Duodenal mucosa (tissue), 2 donors: ENCODE results near the gene CHST7.

Experiments used
- H3K27ac ChIP-seq: one replicate; pipeline ENCODE4 v1.7.0; 2013; ENCODE audit warnings: low read depth, low read length
- H3K27me3 ChIP-seq, 2 donors: one replicate each; pipeline ENCODE4 v1.7.0; 2013; ENCODE audit warnings: low read length in 2 of 2, control low read depth in 1 of 2; ENCODE audit not compliant: insufficient read depth in 2 of 2, control insufficient read depth in 1 of 2
- H3K36me3 ChIP-seq, 2 donors: one replicate each; pipeline ENCODE4 v1.7.0; 2013; ENCODE audit warnings: low read length in 2 of 2, control low read depth in 1 of 2; ENCODE audit not compliant: insufficient read depth in 2 of 2, control insufficient read depth in 1 of 2
- H3K4me1 ChIP-seq, 2 donors: one replicate each; pipeline ENCODE4 v1.7.0; 2013; ENCODE audit warnings: low read length in 2 of 2, control low read depth in 1 of 2; ENCODE audit not compliant: insufficient read depth in 2 of 2, control insufficient read depth in 1 of 2
- H3K4me3 ChIP-seq, 2 donors: one replicate each; pipeline ENCODE4 v1.7.0; 2013; ENCODE audit warnings: low read length in 2 of 2, low read depth in 1 of 2
- H3K9ac ChIP-seq, 2 donors: one replicate each; pipeline ENCODE4 v1.7.0; 2013; ENCODE audit warnings: low read length in 2 of 2, low read depth in 1 of 2
- H3K9me3 ChIP-seq, 2 donors: one replicate each; pipeline ENCODE4 v1.7.0; 2013; ENCODE audit warnings: low read length in 2 of 2, control low read depth in 1 of 2; ENCODE audit not compliant: control insufficient read depth in 1 of 2

The CHST7 gene

DNA sequence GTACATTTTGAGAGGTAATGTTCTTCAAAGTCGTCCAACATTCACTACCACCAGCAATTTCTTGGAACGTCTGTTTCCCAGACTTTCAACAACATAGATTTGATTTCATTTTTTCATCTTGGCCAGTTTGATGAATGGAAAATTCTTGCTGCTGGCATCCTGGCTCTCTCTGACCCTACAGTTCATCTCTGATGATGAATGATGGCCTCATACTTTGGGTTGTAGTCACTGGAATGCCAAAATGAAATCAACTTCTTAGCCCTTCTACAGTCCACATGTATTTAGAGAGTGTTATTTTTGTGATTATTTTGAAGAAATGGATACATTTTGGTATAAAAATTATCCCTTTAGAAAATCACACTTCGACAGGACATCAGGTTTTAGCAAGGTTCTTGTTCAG, 8.8 kb downstream of the CHST7 start:
- no peak overlapping the region for H3K9ac ChIP-seq
- H3K4me1 ChIP-seq: no peaks in the 10 kb centered on the region
- H3K27me3 ChIP-seq: no peaks in the 10 kb centered on the region
- H3K4me3 ChIP-seq: no peak overlapping the region
- no peak overlapping the region for H3K27ac ChIP-seq
- no peaks in the 10 kb centered on the region for H3K9me3 ChIP-seq
- H3K36me3 ChIP-seq: no peaks in the 10 kb centered on the region

DNA sequence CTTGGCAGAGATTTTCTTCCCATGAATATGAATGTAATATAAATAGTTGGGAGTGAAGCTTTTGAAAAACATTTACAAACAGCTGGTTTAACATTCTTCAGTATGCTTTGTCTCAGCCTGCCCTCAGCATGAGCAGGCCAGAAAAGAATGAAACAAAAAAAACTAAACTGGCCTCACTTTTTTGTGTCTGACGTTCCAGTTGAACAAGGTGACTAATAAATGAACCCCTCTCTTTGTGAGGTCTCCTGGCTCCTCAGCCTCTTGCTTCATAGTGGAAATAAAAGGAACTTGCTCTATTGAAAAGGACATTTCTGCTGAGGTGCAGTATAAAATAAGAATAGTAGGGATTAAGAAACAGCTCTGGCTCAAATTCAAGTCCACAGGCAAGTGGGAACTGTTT, 9.4 kb downstream of the CHST7 start:
- Histone ChIP-seq H3K27me3 (no peaks in the 10 kb centered on the region), H3K9me3 (no peaks in the 10 kb centered on the region), H3K9ac (no peak overlapping the region), H3K27ac (no peak overlapping the region), H3K4me1 (no peaks in the 10 kb centered on the region), H3K36me3 (no peaks in the 10 kb centered on the region), H3K4me3 (no peak overlapping the region)

DNA sequence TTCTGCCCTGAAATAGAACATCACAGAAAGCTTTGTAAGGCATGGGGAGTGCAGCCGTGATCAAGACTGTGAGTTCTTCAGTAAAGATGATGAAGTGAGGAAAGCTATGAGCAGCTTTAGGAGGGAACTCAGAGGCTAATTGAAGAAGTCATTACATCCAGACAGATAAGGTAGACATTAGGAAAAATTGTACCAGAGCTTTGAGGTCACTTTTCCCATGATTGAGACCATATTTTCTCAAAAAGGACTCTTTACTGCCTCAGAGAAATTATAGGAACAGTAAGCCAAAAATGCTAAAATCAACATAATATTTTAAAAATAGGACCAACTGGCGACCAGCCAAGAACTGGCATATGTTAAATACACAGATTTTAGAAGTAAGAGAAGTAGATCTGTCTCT, 11.2 kb downstream of the CHST7 start:
- no peak overlapping the region for H3K27ac ChIP-seq

DNA sequence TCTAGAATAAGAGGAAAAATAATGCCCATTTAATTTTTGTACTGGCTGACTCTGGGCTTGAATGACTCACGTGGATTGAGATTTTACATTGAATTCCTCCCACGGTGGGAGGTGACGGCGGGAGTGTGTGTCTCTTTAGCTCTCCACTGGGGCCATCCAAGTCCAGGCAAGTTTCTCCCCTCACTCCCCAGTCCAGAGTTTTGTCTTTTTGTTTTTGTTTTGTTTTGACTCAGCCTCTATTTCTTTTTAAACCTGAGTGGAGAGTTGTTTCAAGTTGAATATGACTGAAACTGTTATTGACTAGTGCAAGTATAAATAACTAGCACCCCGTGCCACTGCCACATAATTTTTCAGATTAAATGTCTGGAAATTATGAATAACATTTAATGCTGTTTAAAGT, 13.6 kb downstream of the CHST7 start:
- no peaks in the 10 kb centered on the region for H3K4me1 ChIP-seq
- H3K9ac ChIP-seq: no peak overlapping the region
- no peak overlapping the region for H3K4me3 ChIP-seq
- H3K36me3 ChIP-seq: no peaks in the 10 kb centered on the region
- no peaks in the 10 kb centered on the region for H3K9me3 ChIP-seq
- no peaks in the 10 kb centered on the region for H3K27me3 ChIP-seq
- H3K27ac ChIP-seq: no peak overlapping the region

More for the DNA sequence above, 11.2 kb downstream of the CHST7 start:
- Histone ChIP-seq H3K36me3 (no peaks in the 10 kb centered on the region), H3K27me3 (no peaks in the 10 kb centered on the region), H3K9me3 (no peaks in the 10 kb centered on the region), H3K4me3 (no peak overlapping the region), H3K4me1 (no peaks in the 10 kb centered on the region), H3K9ac (no peak overlapping the region)

DNA sequence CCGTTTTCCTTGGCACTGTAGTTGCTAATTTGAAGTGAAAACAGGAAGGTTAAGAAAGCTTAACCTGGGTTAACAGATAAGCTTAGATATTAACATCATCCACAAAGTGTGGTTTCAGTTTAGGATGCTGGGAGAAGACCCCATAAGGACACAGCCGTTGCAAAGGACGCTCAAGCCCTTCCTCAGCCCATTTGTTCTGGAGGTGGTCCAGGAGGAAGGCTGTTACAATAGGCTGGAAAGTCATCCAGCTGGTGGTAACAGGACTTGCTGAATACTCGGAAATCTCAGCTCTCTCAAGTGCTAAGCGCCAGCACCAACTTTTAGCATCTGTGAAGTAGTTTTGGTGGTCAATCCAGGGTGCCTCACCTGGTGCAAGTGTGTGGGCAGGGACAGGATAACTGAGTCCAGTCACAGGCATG, 14.2 kb downstream of the CHST7 start:
- Histone ChIP-seq H3K4me1 (no peaks in the 10 kb centered on the region), H3K36me3 (no peaks in the 10 kb centered on the region), H3K4me3 (no peak overlapping the region), H3K9ac (no peak overlapping the region), H3K9me3 (no peaks in the 10 kb centered on the region), H3K27me3 (no peaks in the 10 kb centered on the region), H3K27ac (no peak overlapping the region)

DNA sequence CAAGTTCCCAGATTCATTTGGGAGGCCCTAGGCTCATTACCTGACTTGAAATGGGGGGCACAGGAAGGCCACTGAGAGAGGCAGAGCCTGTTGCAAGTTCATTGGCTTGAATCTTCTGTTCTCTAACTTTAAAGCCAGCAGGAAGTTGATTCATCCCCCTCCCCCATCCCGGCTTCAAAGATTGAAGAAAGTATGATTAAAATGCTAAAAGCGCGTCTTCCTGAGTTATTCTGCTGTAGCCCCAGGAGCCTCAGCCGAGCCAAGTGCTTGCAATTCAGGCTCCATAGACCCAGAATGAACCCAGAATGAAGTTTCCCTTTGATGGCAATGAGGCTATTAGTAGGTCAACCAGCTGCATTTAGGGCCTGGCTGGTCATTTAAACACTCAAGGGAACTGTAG, 14.7 kb downstream of the CHST7 start:
- H3K27me3 ChIP-seq: no peaks in the 10 kb centered on the region
- no peaks in the 10 kb centered on the region for H3K36me3 ChIP-seq
- H3K9ac ChIP-seq: no peak overlapping the region
- H3K9me3 ChIP-seq: no peaks in the 10 kb centered on the region
- H3K4me1 ChIP-seq: no peaks in the 10 kb centered on the region
- no peak overlapping the region for H3K27ac ChIP-seq
- H3K4me3 ChIP-seq: no peak overlapping the region

DNA sequence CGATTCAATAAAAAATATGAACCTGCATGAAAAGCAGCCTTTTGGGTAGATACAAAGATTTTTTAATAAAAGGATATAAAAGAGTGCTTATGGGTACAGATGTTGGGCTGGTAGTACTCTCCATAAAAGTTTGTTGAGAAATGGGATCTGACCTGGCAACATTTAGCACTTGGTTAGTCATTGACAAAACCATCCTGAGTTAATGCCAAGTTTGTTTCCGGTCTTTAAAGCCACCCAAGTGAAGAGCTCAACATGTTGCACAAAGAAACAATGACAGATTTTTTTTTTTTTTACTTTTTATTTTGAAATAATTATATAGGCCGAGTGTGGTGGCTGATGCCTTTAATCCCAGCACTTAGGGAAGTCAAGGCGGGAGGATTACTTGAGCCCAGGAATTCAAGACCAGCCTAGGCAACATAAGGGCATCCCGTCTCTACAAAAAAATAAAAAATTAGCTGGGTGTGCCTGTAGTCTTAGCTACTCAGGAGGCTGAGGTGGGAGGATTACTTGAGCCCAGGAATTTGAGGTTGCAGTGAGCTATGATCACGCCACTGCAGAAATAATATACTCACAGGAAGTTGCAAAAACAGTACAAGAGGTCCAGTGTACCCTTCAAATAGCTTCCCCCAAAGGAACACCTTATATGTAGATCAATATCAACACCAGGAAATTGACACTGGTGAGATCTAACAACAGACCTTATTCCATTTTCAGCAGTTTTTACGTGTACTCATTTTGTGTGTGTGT, 16.6 kb downstream of the CHST7 start:
- no peak overlapping the region for H3K27ac ChIP-seq
- H3K4me1 ChIP-seq: no peaks in the 10 kb centered on the region
- no peaks in the 10 kb centered on the region for H3K9me3 ChIP-seq
- no peaks in the 10 kb centered on the region for H3K36me3 ChIP-seq
- H3K27me3 ChIP-seq: no peaks in the 10 kb centered on the region
- no peak overlapping the region for H3K9ac ChIP-seq
- H3K4me3 ChIP-seq: no peak overlapping the region

DNA sequence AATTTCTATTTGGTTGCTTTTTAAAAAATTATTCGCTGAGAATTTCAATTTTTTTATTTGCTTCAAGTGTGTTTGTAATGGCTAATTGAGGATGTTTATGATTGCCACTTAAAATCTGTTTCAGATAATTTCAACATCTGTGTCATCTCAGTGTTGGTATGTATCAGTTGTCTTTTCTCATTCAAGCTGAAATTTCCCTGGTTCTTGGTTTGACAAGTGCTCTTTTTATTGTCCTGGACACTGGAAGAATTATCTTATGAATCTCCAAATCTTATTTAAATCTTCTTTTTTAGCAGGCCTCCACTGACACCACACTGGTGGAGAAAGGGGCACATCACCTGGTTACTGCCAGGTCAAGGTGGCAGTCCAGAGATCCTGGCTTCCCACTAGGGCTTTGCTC, 21.5 kb downstream of the CHST7 start:
- H3K4me1 ChIP-seq: no peaks in the 10 kb centered on the region
- no peak overlapping the region for H3K27ac ChIP-seq
- H3K4me3 ChIP-seq: no peak overlapping the region
- no peaks in the 10 kb centered on the region for H3K9me3 ChIP-seq
- no peaks in the 10 kb centered on the region for H3K36me3 ChIP-seq
- H3K9ac ChIP-seq: no peak overlapping the region
- no peaks in the 10 kb centered on the region for H3K27me3 ChIP-seq

DNA sequence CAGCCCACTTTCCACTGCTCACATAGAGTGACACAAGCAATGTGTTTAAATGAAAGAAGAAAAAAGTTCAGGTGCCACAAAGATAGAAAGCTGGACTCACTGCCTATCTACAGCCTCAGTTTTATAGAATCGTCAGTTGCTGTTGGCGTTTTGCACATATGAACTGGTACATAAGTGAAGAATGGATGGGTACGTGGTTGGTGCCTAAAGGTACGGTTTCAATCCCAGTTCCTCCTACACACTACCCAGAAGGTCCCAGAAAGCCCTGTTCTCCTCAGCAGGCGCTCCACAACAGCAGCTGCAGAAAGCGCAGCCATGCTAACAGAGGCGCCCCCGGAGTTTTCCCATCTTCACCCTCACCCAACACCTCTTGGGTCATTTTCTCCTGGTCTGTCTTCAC, 23.6 kb downstream of the CHST7 start:
- H3K9ac ChIP-seq: no peak overlapping the region
- no peaks in the 10 kb centered on the region for H3K27me3 ChIP-seq
- peaks cover 0 to 3% of the 10 kb centered on the region in 2 donors for H3K36me3 ChIP-seq
- no peak overlapping the region for H3K27ac ChIP-seq
- H3K4me3 ChIP-seq: no peak overlapping the region
- no peaks in the 10 kb centered on the region for H3K9me3 ChIP-seq
- no peaks in the 10 kb centered on the region for H3K4me1 ChIP-seq

DNA sequence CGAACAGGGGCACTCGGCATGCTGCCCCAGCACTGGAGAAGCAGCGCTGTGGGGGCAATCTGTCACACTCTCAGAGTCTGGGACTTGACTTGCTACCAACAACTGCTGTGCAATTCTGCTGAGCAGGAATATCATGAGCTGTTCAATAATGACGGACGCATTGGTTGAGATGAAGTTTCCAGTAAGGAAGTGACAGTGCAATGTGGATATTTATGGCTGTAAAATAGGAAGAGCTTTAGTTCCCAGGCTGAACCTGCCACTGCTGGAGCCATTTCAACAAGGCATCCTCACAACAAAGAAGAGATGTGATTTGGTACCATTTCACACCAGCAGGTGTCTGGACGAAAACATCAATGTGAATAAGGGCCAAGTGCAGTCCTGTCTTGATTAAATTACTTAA, 24.2 kb downstream of the CHST7 start:
- Histone ChIP-seq H3K4me1 (no peaks in the 10 kb centered on the region), H3K4me3 (no peak overlapping the region), H3K9ac (no peak overlapping the region), H3K27me3 (no peaks in the 10 kb centered on the region), H3K9me3 (no peaks in the 10 kb centered on the region), H3K27ac (no peak overlapping the region), H3K36me3 (peaks cover 0 to 3% of the 10 kb centered on the region in 2 donors)
